IPS DF 4.7 (cell line): ENCODE data around the gene MAP7D2.
"Not testable (repeated sequence)": the region's sequence is repeated elsewhere in the genome, so short reads cannot be mapped to it uniquely, and the experiment has no call there.

Source experiments
- DNase-seq: peaks from one replicate; pipeline ENCODE4 v3.0.0-alpha.2; 2013; ENCODE audit warnings: low spot score; ENCODE audit errors: extremely low read depth

The MAP7D2 gene

DNA sequence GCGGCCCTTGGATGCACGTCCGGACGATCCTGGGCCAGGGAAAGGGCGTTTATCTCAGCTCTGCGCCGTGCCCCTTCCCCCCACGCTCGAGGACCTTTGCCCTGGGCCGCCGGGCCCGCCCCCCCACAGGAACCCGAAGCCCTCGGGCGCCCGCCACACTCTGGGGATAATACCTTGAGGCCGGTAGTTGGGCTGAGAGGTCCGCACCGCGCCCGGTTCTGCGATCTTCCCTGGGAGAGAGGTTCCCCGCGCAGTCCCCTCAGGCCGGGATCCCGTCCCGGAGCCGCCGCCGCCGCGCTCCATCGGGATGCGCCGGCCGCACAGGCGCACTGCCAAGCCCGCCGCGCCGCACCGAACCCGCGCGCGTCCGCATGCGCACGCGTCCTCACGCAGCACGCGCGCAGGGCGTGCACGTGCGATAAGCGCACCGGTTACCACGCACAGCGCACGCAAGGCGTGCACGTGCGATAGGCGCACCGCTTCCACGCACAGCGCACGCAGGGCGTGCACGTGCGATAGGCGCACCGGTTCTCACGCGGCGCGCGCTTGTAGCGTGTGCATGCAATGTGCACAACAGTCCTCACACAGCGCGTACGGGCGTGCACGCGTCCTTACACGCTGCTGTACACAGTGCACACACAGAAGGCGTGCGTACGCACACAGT, at the start of gene MAP7D2:
MAP7D2 (minus strand) TSS at position 331 of the 664 bp plus-strand sequence; CDS start at position 303, 28 bp downstream.
- DNase-seq: no peak

DNA sequence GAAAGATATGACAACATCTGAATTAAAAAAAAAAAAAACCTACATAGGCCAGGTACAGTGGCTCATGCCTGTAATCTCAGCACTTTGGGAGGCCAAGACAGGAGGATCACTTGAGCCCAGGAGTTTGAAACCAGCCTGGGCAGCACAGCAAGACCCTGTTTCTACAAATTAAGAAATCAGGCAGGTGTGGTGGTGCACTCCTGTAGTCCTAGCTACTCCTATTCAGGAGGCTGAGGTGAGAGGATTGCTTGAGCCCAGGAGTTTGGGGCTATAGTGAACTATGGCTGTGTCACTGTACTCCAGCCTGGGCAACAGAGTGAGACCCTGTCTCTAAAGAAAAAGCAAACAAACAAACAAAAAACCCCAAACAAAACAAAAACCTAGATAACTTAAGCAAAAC, 45.8 kb upstream of the MAP7D2 start:
- DNase-seq: not testable (repeated sequence)

DNA sequence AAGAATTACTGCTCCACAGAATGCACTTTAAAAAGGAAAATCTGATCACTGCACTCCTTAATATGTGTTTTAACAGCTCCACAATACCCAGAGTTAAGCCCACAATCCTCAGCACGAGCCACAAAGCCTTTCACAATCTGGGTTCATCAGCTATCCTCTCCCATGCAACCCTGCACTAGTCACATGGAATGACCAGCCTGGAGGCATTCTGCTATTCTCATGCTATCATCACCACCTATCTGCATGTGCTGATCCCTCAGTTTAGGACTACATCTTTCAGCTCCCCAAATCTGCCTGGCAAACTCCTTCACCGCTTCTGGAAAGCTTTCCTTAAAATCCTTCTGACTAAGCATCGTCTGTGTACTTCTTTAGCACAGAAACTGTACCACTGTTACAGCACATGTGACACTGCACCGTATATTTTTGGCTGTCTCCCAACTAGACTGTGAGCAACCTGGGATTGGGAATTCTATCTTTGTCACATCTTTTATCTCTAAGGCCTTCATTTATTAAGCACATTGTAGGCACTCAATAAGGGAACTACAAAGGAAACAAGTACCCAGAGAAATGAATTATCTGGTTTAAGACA, 43.2 kb upstream of the MAP7D2 start:
- no peak for DNase-seq

DNA sequence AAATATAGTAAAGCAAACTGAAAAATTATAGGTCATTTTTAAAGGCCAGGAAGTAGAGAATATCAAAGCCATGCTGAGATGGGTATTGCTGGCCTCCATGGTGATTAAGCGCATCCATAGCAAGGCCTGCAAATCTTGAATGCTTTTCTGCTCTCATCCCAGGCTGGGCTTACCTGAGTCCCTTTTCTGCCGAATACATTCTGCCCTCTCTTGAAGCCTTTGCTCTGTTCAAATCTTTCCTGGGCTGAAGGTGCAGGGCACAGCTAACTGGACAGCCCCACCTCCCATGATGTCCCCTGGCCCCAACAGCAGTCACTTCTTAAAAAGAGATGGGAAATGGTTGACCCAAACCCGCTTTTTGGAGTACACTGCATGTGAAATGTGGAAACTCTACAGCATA, 35.0 kb upstream of the MAP7D2 start:
- DNase-seq: no peak

DNA sequence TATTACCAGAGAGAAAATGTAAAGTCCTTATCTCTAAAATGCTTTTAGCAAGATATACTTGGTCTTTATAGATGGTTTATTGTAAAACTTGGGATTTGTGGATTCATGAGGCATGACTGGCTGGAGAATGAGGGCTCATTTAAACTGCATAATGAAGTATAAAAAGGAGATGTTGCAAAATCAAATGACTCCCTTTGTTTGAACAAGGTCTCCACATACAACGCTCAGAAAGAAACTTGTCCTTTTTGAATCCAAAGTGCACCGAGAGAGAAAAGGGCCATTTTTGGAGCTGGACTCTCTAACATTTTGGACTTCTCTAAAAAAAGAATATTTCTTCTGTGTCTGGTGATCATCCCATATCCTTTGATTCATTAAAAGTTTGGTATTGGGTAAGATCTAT, 32.6 kb upstream of the MAP7D2 start:
- DNase-seq: no peak

DNA sequence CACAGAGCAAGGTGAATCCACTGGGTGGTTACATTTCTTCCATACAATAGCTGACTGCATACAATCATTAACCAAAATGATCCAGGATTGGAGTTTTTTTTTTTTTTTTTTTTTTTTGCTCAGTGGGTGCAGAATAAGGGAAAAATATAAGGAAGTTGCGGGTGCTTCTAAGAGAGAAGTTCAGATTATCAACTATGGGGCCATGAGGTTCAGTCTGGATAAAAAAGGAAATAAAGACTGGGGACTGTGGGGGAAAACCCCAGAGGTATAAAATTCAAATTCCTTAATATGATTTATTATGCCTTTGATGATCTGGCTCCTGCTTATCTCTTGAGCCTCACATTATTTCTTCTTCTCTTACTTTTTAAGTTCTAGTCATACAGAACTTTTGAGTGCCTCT, 30.9 kb upstream of the MAP7D2 start:
- DNase-seq: no peak

DNA sequence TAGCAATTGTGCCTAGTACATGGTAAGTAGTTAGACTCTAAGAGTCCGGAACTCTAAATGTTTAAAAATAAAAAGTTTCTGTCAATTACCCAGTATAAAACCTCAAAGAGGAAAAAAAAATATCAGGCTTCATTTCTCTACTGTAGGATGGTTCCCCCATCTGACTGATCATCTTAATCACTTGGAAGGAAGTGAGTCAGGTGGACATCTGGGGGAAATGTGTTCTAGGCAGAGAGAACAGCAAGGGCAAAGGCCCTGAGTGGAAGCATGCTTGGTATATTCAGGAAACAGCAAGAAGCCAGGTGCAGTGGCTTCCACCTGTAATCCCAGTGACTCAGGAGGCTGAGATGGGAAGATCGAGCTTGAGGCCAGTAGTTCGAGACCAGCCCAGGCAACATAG, 27.8 kb upstream of the MAP7D2 start:
- no peak for DNase-seq

DNA sequence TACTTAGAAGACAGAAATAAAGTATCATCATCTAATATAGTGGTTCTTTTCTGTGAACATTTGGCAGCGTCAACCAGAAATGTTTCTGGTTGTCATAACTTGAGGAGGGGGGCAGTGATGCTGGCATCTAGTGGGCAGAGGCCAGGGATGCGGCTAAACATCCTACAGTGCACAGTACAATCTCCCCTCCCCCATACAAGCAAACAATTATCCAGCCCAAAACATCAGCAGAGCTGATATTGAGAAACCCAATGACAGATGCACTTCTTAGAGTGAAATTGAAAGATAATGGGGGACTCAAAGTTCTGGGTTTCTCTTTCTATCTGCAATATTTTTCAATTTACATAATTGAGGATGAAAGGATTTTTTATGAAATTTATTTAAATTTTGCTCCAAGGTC, 26.9 kb upstream of the MAP7D2 start:
- no peak for DNase-seq

DNA sequence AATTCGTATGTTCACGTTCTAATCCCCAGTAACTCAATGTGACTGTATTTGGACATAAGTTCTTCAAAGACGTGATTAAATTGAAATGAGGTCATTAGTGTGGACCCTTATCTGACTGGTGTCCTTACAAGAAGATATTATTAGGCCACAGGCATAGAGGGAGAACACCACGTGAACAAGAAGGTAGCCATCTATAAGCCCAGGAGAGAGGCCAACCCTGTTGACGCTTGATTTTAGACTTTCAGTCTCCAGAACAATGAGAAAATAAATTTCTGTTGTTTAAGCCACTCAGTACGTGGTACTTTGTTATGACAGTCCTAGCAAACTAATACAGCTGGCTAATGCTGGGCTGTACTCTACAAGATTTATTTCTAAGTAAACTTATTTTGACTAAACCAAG, 26.4 kb upstream of the MAP7D2 start:
- no peak for DNase-seq

DNA sequence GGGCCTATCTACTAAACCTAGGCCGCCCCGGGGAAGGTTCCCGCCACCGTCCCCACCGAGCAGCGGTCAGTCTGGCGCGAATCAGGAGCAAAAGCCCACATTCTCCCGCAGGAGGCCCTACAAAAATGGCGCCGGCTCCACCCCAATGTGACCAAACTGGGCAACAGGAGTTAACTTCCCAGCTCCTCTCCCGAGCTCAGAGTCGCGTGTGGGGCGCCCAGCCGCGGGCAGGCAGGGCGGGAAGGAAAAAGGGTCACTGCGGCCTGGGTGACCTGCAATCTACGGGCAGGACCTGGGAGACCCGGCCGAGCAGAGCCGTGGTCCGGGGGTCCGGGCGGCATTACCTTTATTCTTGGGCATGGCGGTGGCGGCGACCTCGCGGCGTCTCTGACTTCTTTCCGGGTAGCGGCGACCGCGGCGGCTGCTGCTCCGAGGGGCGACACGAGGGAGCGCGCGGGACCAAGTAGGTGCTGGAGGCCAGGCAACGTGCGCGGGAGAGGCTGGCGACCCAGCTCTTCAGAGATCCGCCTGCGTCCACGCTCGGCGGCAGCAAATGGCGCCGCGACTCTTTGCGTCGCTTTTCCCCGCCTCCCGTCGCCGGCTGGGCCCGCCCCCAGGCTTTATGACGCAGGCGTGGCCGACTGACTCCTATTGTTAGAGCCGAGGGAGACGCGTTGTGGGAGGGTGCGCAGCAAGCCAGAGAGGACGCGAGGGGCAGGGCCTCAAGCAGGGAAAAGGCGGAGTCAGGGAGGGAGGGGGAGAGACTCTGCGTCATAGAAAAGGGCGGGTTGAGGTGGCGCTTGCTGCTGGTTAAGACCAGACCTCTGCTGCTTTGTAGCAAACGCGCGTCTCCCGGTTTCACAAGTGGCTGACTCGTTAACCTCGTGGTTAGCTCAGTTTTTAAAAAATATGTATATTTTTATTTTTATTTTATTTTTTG, 24.8 kb upstream of the MAP7D2 start, which contains the start of gene EIF1AX:
EIF1AX (minus strand) TSS at position 558 of the 940 bp plus-strand sequence; CDS start at position 360, 198 bp downstream.
- DNase-seq: peak; percentile 66

DNA sequence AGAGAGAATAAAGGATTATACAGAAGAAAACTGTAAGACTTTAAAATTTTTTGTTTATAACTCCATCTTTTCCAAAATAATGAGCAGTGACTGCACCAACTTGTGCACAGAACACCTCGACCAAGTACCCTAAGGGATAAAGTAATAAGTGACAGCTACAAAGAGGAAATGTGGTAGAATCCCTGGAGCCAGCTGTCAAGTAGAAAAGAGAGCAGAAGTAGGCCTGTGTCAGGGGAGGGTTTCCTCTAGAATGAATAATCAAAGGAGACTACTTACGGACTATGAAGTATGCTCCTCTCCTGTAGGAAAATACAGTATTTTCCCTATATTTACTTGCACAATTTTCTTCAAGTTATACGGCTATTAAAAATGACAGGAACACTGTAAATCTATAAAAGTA, 23.7 kb upstream of the MAP7D2 start:
- no peak for DNase-seq

DNA sequence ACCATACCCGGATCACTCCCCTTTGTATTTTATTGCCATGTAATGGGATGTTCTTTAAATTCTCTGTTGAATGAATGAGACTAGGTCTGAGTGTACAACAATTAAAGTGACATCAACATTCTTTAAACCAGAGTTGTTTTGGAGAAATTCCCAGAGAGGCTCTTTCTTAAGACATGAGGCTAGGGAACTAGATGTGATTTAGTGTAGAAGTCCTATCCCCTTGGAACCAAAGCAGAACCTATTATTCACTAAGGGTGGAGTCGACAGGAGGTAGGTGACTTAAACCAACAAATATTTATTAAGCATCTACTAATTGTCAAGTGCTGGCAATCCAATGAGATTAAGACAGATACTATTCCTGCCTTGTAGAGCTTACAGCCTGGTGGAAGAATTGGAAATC, 23.3 kb upstream of the MAP7D2 start:
- DNase-seq: no peak

DNA sequence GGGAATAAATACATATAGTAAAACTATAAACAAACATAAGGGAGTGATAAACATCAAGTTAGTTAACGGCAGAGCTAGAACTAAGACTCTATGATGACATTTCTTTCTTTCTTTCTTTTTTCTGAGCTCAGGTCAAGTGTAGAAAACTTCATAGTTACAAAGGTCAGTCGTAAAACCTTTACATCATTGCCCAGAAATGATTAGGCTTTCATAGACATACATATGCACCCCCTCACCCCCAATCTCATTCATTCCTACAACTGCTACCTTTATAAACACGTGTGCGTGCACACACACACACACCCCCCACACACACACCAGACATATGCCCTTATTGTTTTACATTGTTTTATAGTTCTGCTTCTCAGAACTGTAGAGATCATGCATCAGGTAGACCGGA, 19.2 kb upstream of the MAP7D2 start:
- DNase-seq: no peak

DNA sequence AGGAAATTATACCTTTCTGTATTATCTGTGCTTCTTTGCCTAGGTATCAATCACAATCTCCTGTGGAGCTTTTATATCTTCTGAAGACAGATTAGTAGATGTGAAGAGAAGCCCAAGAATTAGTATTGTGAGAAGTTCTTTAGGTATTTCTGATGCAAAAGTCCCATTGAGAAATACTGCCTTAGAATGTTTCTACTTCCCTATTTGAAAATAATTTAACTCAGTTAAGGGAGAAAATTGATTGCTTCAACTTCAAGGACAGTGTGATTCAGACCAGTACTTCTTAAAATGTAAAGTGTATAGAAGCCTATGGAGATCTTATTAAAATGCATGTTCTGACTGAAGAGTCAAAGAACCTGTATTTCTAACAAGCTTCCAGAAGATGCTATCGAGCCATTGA, 16.0 kb upstream of the MAP7D2 start:
- DNase-seq: no peak

DNA sequence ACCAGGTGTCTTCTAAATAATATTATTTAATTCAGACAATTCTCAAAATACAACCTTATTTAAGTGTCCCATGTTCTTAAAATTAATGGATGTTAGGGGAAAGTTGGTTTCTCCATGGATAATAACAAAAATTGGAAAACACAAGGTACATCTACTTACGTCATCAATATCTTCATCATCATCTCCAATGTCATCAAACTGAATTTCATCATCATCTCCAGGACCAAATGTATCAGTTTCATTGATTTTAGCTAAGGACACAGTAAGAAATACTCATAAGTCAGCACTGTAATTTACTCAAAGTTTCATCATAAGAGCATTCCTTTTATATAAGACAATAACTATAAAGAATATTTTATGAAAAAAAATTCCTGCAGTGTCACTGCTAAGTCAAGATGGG, 13.7 kb upstream of the MAP7D2 start:
- no peak for DNase-seq

DNA sequence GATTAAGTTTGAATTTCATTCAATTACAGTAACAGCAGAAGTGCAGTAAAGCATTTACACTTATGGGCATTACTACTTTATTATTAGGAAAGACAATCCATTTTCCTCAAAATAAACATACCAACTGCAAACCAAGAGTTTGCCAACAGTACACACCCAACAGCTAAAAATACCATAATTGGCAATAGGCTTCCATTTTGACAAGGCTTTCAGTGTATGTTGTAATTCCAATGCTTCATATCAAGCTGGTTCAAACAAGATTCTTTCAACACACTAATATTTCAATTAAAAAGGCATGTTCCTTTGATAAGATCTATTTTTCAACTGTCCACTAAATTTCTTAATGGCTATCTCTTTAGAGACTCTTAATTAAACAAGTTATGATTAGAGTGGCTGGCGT, 12.8 kb upstream of the MAP7D2 start:
- no peak for DNase-seq

DNA sequence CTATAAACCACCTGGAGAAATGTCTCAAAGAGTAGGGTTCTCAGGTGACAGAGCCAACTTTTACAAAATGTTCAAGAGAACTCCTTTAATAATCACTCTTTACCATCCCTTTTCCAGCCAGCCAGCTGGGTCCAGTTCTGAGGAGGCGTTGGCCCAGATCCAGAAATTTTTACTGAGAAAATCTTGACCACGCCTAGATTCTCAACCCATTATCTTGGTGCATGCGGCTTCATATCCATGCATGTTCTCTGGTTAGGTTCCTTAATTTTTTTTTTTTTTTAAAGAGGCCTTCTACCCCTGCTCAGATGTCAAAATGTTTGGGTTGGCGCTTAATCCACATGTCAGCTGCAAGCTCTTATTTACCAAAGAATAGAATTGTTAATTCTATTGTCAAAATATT, 12.0 kb upstream of the MAP7D2 start:
- no peak for DNase-seq

DNA sequence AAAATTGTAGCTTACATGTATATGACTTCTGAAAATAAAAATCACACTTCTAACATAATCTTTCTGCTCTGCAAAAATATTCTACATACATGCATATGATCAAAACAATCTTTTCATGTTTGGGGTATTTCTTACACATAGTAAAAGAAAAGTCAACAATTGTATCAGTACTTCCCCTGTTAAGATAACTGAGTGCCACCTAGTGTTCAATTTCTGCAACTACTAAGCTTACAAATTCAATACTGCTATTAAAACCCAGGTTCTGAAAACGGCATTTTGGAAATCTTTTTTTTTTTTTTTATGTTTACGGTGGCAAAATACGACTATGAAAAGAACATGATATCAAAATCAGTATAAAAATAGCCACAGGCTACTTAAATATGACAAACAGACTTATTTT, 10.7 kb upstream of the MAP7D2 start:
- DNase-seq: not testable (repeated sequence)

DNA sequence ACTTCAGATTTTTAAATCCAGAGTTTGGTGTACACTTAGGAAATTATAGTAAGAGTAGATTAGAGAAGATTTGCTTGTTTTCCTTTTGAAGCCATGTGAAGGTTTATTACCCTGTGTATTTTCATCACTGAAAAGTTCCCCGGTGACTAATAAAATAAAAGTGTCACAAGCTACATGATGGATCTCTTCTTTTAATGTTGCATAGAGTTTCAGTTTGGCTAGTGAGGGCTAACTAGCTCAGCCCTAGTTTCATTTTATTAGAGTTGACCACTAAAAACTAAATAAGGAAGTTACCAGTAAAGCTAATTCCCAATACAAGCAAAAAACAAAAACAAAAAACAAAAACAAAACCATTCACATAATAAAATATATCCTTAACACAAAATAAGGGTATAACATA, 10.1 kb upstream of the MAP7D2 start:
- not testable (repeated sequence) for DNase-seq

DNA sequence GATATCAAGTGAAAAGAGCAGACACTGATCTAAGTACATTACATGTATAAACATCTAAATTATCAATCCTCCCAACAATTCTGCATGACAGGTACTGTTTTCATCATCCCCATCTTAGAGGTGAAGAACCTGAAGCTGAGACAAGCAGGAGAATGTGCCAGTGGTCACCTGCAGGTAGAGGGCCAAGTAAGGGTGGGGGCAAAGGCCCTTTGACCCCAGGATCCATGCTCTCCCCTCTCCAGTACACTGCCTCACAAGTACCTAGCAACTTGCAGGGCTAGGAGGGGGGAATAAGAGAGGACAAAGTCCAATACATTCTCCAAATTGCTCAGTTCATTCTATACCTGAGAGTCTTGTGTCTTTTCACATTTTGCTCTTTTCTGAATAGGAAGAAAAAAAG, 8.3 kb upstream of the MAP7D2 start:
- DNase-seq: no peak

DNA sequence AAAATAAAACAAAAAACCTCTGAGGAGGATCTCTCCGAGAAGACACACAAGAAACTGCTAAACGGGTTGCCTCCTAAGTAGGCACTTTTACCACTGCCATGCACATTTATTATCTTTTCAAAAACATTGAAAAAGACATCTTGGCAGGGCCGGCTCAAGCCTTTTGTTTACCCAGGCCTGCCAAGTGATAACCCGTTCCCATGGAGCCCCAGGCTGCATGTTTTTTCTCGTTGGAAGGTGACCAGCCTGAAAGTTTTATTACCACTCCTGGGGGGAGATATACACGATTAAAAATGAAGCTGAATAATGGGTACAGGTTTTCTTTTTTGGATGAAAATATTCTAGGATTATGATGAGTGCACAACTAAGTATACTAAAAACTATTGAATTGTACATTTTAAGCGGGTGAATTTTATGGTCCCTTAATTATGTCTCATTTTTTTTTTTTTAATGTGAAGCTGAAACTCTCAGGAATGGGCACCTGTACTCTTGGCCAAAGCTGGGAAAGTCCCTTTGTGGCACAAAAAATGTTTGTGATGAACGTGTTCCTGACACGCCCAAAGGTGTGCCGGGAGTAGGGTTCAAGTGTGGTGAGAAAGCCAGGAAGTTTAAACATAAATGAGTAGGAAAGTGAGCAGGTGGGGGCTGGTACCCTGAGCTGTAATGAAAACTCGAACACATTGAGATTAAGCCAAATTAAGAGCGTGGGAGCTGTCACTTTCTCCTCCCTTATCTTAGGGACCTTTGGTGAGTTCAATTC, 1.5 kb upstream of the MAP7D2 start:
- no peak for DNase-seq
